Fibroblast of skin of back (primary cell): ENCODE measurements around the gene SLC26A8. TPM values are rescaled to one million over a fixed set of nuclear protein-coding genes. Genes with fewer than 3 reads are reported as not detected.

Experiments
- DNase-seq: peaks from one replicate; pipeline ENCODE4 v3.0.0-alpha.2; 2013
- polyA plus RNA-seq, 2 experiments: library from polyadenylated mRNA; unstranded; fragments of 120-200 nt; gene quantifications; one replicate each; pipeline ENCODE4 v1.2.1, GENCODE V29; 2013; ENCODE audit not compliant: insufficient read length in 2 of 2

Gene SLC26A8
- polyA plus RNA-seq (2013, experiment 1 of 2; ENCODE audit: insufficient read length): not detected
- 0.06 TPM for polyA plus RNA-seq (2013, experiment 2 of 2; ENCODE audit: insufficient read length)

GRCh38 chr6:36023996-36024795 is at the start of gene SLC26A8:
SLC26A8 (minus strand) TSS chr6:36024641; CDS start chr6:36019707, 4,934 bp downstream.
- DNase-seq: no peak

GRCh38 chr6:36073587-36073986 is 49.1 kb upstream of the SLC26A8 start:
- DNase-seq: no peak

- no peak for DNase-seq
Measured at GRCh38 chr6:36072681-36073080, 48.2 kb upstream of the SLC26A8 start.

GRCh38 chr6:36071714-36072113 is 47.3 kb upstream of the SLC26A8 start:
- DNase-seq: no peak

GRCh38 chr6:36071281-36071680 is 46.8 kb upstream of the SLC26A8 start:
- no peak for DNase-seq

GRCh38 chr6:36070252-36070651 is 45.8 kb upstream of the SLC26A8 start:
- DNase-seq: no peak

GRCh38 chr6:36069573-36069972 is 45.1 kb upstream of the SLC26A8 start:
- no peak for DNase-seq

- no peak for DNase-seq
Measured at GRCh38 chr6:36068586-36068985, 44.1 kb upstream of the SLC26A8 start.

GRCh38 chr6:36068012-36068392 is 43.6 kb upstream of the SLC26A8 start:
- no peak for DNase-seq

- DNase-seq: peak; percentile 5
Measured at GRCh38 chr6:36067374-36068011, 43.1 kb upstream of the SLC26A8 start.

- no peak for DNase-seq
Measured at GRCh38 chr6:36066817-36067216, 42.4 kb upstream of the SLC26A8 start.

GRCh38 chr6:36065916-36066315 is 41.5 kb upstream of the SLC26A8 start:
- no peak for DNase-seq

GRCh38 chr6:36064770-36065396 is 40.4 kb upstream of the SLC26A8 start:
- no peak for DNase-seq

- DNase-seq: no peak
Measured at GRCh38 chr6:36063318-36064060, 39.0 kb upstream of the SLC26A8 start.

- DNase-seq: no peak
Measured at GRCh38 chr6:36062247-36062646, 37.8 kb upstream of the SLC26A8 start.

GRCh38 chr6:36061236-36061635 is 36.8 kb upstream of the SLC26A8 start:
- DNase-seq: no peak

GRCh38 chr6:36056178-36056577 is 31.7 kb upstream of the SLC26A8 start:
- DNase-seq: no peak

GRCh38 chr6:36054956-36055355 is 30.5 kb upstream of the SLC26A8 start:
- DNase-seq: no peak

- DNase-seq: no peak
Measured at GRCh38 chr6:36054415-36054814, 30.0 kb upstream of the SLC26A8 start.

- no peak for DNase-seq
Measured at GRCh38 chr6:36053878-36054277, 29.4 kb upstream of the SLC26A8 start.

GRCh38 chr6:36052097-36052496 is 27.7 kb upstream of the SLC26A8 start:
- no peak for DNase-seq

- DNase-seq: no peak
Measured at GRCh38 chr6:36050947-36051710, 26.7 kb upstream of the SLC26A8 start.
